HEK293T (cell line): Measurements from ENCODE around the gene RNF138.

Source experiments
- CTBP1 ChIP-seq: fragments of 450-650 bp; IDR thresholded peaks from 2 replicates; pipeline ENCODE4 v1.6.1; 2016; ENCODE audit warnings: borderline replicate concordance
- FOXM1 ChIP-seq: fragments of 450-650 bp; IDR thresholded peaks from 2 replicates; pipeline ENCODE4 v1.6.1; 2017; ENCODE audit warnings: mild to moderate bottlenecking, borderline replicate concordance
- HDGF ChIP-seq: fragments of 450-650 bp; IDR thresholded peaks from 2 replicates; pipeline ENCODE4 v1.6.1; 2017; ENCODE audit warnings: antibody characterized with exemption, borderline replicate concordance
- L3MBTL2 ChIP-seq: fragments of 450-650 bp; conservative IDR thresholded peaks from 2 replicates; pipeline ENCODE4 v1.6.1; 2016; ENCODE audit warnings: mild to moderate bottlenecking
- LEF1 ChIP-seq: fragments of 450-650 bp; IDR thresholded peaks from 2 replicates; pipeline ENCODE4 v1.6.1; 2017; ENCODE audit warnings: mild to moderate bottlenecking, borderline replicate concordance
- NFRKB ChIP-seq: fragments of 450-650 bp; IDR thresholded peaks from 2 replicates; pipeline ENCODE4 v1.6.1; 2016; ENCODE audit warnings: mild to moderate bottlenecking, moderate library complexity
- SP1 ChIP-seq: fragments of 450-650 bp; IDR thresholded peaks from 2 replicates; pipeline ENCODE4 v1.6.1; 2017
- TARDBP ChIP-seq: fragments of 450-650 bp; IDR thresholded peaks from 2 replicates; pipeline ENCODE4 v1.6.1; 2016

DNA sequence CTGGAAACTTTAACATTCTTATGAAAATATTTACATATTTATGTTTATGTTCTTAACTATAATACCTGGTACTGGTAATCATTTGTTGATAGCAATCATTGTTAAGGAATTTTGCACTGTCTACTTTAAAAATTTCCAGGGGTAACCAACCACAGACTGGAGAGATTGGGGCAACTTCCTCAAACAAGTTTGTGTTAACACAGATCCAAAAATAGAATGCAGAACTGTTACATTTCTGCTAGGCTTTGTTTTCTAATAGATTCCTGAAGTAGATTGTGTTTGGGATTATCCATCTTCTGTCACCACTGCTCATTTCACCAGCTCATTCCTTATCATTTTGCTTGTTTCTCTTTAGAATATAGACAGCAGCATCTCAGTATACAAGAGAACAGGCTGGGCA is 49.3 kb upstream of the RNF138 start:
- no peak for TF ChIP-seq SP1
- no peak for TF ChIP-seq CTBP1
- no peak for TF ChIP-seq L3MBTL2
- no peak for TF ChIP-seq NFRKB
- TF ChIP-seq TARDBP = no peak
- TF ChIP-seq LEF1 = no peak
- no peak for TF ChIP-seq FOXM1
- no peak for TF ChIP-seq HDGF
